Body of pancreas (tissue), 4 donors: ENCODE results near the gene FKBP2. TPM values are rescaled to one million over a fixed set of nuclear protein-coding genes. Genes with fewer than 3 reads are reported as not detected.
A peak's percentile ranks its signal among the peaks of the same experiment; 100 is the strongest.

Source experiments
- ATAC-seq: fragments of 150-250 bp; one replicate; pipeline ENCODE4 v1.9.1; 2016
- DNase-seq, 4 donors: peaks; one replicate each; pipeline ENCODE4 v3.0.0-alpha.2; 2019
- H3K27ac ChIP-seq, 4 donors: fragments of 200-600 bp; sonication (generic); 1 replicate in 3 of 4; 2 replicates in 1 of 4; pipeline versions ENCODE4 v1.5.1 to v1.6.1; 2016 to 2019; ENCODE audit warnings: mild to moderate bottlenecking in 1 of 4, mixed read lengths in 1 of 4, moderate library complexity in 1 of 4
- H3K27me3 ChIP-seq, 2 donors: fragments of 200-600 bp; sonication (generic); one replicate each; pipeline ENCODE4 v1.6.0; 2016; ENCODE audit warnings: mild to moderate bottlenecking in 1 of 2
- H3K36me3 ChIP-seq, 2 donors: fragments of 200-600 bp; sonication (generic); replicated peaks in 1 of 2; 2 replicates each; pipeline ENCODE4 v1.5.1; 2016; ENCODE audit warnings: low read depth in 2 of 2; ENCODE audit not compliant: insufficient read depth in 1 of 2
- H3K4me1 ChIP-seq: fragments of 200-600 bp; sonication (generic); one replicate; pipeline ENCODE4 v1.6.0; 2016
- H3K4me3 ChIP-seq, 2 donors: fragments of 200-600 bp; sonication (generic); 1 replicate in 1 of 2; 2 replicates in 1 of 2; pipeline ENCODE4 v1.5.1; 2016 to 2019
- H3K9me3 ChIP-seq, 3 donors: fragments of 200-600 bp; sonication (generic); 1 replicate in 2 of 3; 2 replicates in 1 of 3; pipeline ENCODE4 v1.5.1; 2016
- POLR2A ChIP-seq, 3 donors: fragments of 450-650 bp; IDR thresholded peaks; one replicate each; pipeline ENCODE4 v1.6.1; 2016; ENCODE audit warnings: antibody characterized with exemption in 3 of 3, mild to moderate bottlenecking in 2 of 3
- WGBS, 2 donors: methylation state at CpG; one replicate each; pipeline ENCODE4 v1.1.5; 2017; 5-methylcytosine and 5-hydroxymethylcytosine counted together
- intact Hi-C: fragments of 100-400 bp; cut with DNase I; formaldehyde crosslinking; loops from one replicate; pipeline ENCODE4 v1.15.1; 2023
- total RNA-seq, 2 donors: library from RNA; depleted of rRNA; stranded (reverse); fragments of >200 nt; gene quantifications; one replicate each; pipeline ENCODE4 v1.1.0, GENCODE V29; 2016
- TF ChIP-seq, protein P1 (sequence below), 7 experiments: fragments of 450-650 bp in 4 of 7; fragments of 200-600 bp in 3 of 7; sonication (generic) in 3 of 7; IDR thresholded peaks; one replicate each; pipeline ENCODE4 v1.5.1; 2016 to 2019; ENCODE audit warnings: antibody characterized with exemption in 7 of 7

Gene FKBP2
- total RNA-seq, 2 donors from 2014 or later = 42.0 to 92.6 TPM

GRCh38 chr11:64225608-64226506 is 15.0 kb upstream of the FKBP2 start, which contains the start of the genes NUDT22 and TRPT1:
TSS of gene NUDT22 (plus strand) at chr11:64226274. CDS start at chr11:64226653, 379 bp downstream.
TSS of gene TRPT1 (minus strand) at chr11:64226186. CDS start at chr11:64225860, 326 bp downstream.
- intact Hi-C loops = no loop called here
- H3K4me3 ChIP-seq = peak within 1 kb of the TSS; percentile 62 to 72
- DNase-seq = peak; percentile 92 to 93 (median 93)
- no peaks in the 10 kb centered on the region for H3K9me3 ChIP-seq
- no peaks in the 10 kb centered on the region for H3K36me3 ChIP-seq
- TF ChIP-seq, protein P1, sequence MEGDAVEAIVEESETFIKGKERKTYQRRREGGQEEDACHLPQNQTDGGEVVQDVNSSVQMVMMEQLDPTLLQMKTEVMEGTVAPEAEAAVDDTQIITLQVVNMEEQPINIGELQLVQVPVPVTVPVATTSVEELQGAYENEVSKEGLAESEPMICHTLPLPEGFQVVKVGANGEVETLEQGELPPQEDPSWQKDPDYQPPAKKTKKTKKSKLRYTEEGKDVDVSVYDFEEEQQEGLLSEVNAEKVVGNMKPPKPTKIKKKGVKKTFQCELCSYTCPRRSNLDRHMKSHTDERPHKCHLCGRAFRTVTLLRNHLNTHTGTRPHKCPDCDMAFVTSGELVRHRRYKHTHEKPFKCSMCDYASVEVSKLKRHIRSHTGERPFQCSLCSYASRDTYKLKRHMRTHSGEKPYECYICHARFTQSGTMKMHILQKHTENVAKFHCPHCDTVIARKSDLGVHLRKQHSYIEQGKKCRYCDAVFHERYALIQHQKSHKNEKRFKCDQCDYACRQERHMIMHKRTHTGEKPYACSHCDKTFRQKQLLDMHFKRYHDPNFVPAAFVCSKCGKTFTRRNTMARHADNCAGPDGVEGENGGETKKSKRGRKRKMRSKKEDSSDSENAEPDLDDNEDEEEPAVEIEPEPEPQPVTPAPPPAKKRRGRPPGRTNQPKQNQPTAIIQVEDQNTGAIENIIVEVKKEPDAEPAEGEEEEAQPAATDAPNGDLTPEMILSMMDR (IDR thresholded peaks at IDR 0.05) = peak in 3 of 7 experiments; percentile 8 to 22 (median 22)
- TF ChIP-seq POLR2A (IDR thresholded peaks at IDR 0.05) = peak; percentile 66 to 90 (median 86)
- 1% methylated on average over 48 of the region's 54 CpGs; no CpG with 5 or more reads in 1 of the 2 donors for WGBS, 2 donors
- ATAC-seq = peak; percentile 80
- no peaks in the 10 kb centered on the region for H3K27me3 ChIP-seq
- H3K4me1 ChIP-seq = peaks cover 62% of the 10 kb centered on the region
- H3K27ac ChIP-seq = peak within 1 kb of the TSS; percentile 86 to 97 (median 92)

GRCh38 chr11:64226507-64227051 is 14.3 kb upstream of the FKBP2 start:
- Histone ChIP-seq H3K36me3 (no peaks in the 10 kb centered on the region), H3K27ac (peak overlapping the region; percentile 86 to 97 (median 92)), H3K27me3 (no peaks in the 10 kb centered on the region), H3K9me3 (no peaks in the 10 kb centered on the region), H3K4me1 (peaks cover 69% of the 10 kb centered on the region), H3K4me3 (peak overlapping the region; percentile 62 to 72)
- ATAC-seq = peak; percentile 39
- 0 to 1% methylated on average over 12 to 26 of the region's 26 CpGs for WGBS, 2 donors
- DNase-seq = peak; percentile 66 to 83 (median 78)
- intact Hi-C loops = no loop called here
- TF ChIP-seq, protein P1 (IDR thresholded peaks at IDR 0.05) = no peak
- TF ChIP-seq POLR2A (IDR thresholded peaks at IDR 0.05) = peak in 2 of 3 donors; percentile 48 to 49

GRCh38 chr11:64227405-64227956 is 13.4 kb upstream of the FKBP2 start:
- ATAC-seq (no peak), DNase-seq (peak in 3 of 4 donors; percentile 49 to 80 (median 75))
- no peak for TF ChIP-seq POLR2A (IDR thresholded peaks at IDR 0.05)
- TF ChIP-seq, protein P1 (IDR thresholded peaks at IDR 0.05) = no peak
- Histone ChIP-seq H3K27ac (peak overlapping the region; percentile 86 to 97 (median 92)), H3K36me3 (no peaks in the 10 kb centered on the region), H3K9me3 (no peaks in the 10 kb centered on the region), H3K4me1 (peaks cover 74% of the 10 kb centered on the region), H3K4me3 (no peak overlapping the region), H3K27me3 (no peaks in the 10 kb centered on the region)
- intact Hi-C loops = no loop called here
- 37 to 51% methylated on average over 3 of the region's 3 CpGs for WGBS, 2 donors

DNA sequence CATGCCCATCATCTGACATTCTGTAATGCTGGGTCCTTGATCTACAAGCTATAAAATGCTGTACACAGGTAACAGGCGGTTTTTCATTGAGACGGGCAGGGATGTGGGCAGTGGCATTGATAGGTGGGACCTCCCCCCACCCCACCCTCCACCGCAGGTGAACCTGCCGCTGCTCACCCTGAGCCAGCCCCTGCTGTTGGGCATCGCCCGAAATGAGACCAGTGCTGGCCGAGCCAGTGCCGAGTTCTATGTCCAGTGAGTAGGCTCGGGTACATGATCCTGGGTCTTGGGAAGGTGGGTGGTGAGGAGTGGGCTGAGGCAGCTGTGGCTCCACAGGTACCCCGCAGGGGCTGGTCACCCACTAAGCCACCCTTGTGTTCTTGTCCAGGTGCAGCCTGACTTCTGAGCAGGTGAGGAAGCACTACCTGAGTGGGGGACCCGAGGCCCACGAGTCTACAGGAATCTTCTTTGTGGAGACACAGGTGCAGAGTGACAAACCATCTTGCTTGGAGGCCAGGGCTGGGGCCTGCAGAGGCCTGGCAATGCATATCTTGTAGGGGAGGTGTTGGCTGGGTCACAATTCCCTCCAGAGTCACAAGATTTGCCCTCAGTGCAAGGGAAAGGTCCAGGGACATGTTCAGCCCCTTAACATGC is 11.7 kb upstream of the FKBP2 start:
- Histone ChIP-seq H3K27ac (peak overlapping the region in 3 of 4 donors; percentile 85 to 97 (median 93)), H3K4me1 (peaks cover 77% of the 10 kb centered on the region), H3K9me3 (no peaks in the 10 kb centered on the region), H3K36me3 (no peaks in the 10 kb centered on the region), H3K27me3 (no peaks in the 10 kb centered on the region), H3K4me3 (no peak overlapping the region)
- ATAC-seq (no peak), DNase-seq (no peak)
- intact Hi-C loops = no loop called here
- 33 to 64% methylated on average over 3 to 8 of the region's 12 CpGs for WGBS, 2 donors
- peak in 1 of 3 donors; percentile 6 for TF ChIP-seq POLR2A (IDR thresholded peaks at IDR 0.05)
- TF ChIP-seq, protein P1 (IDR thresholded peaks at IDR 0.05) = no peak
